Mesendoderm (in vitro differentiated cells): ENCODE results near the gene CCNL2.

ENCODE experiments used
- DNase-seq: peaks from one replicate; pipeline ENCODE4 v3.0.0; 2013
- H2AK5ac ChIP-seq: 2 replicates; pipeline ENCODE4 v1.6.1; 2013; ENCODE audit warnings: low read length, inconsistent platforms
- H2BK120ac ChIP-seq: 2 replicates; pipeline ENCODE4 v1.6.1; 2013; ENCODE audit warnings: low read depth, mild to moderate bottlenecking, low read length, moderate library complexity, mixed read lengths
- H2BK15ac ChIP-seq: replicated peaks from 2 replicates; pipeline ENCODE4 v1.6.1; 2013; ENCODE audit warnings: low read depth, mild to moderate bottlenecking, moderate library complexity
- H2BK5ac ChIP-seq: 2 replicates; pipeline ENCODE4 v1.6.1; 2013; ENCODE audit warnings: low read length, inconsistent platforms
- H3K18ac ChIP-seq: 2 replicates; pipeline ENCODE4 v1.6.1; 2013; ENCODE audit warnings: mild to moderate bottlenecking, low read length, mixed read lengths
- H3K23ac ChIP-seq: one replicate; pipeline ENCODE4 v1.6.1; 2013; ENCODE audit warnings: low read length
- H3K27ac ChIP-seq: 2 replicates; pipeline ENCODE4 v1.5.1; 2013; ENCODE audit warnings: low read depth, mild to moderate bottlenecking, inconsistent platforms, low read length, moderate library complexity
- H3K27me3 ChIP-seq: 2 replicates; pipeline ENCODE4 v1.6.1; 2013; ENCODE audit warnings: low read length, control low read depth, mild to moderate bottlenecking, inconsistent platforms; ENCODE audit not compliant: insufficient read depth, poor library complexity
- H3K36me3 ChIP-seq: 2 replicates; pipeline ENCODE4 v1.6.1; 2013; ENCODE audit warnings: low read length, inconsistent platforms; ENCODE audit not compliant: control insufficient read depth, insufficient read depth
- H3K4ac ChIP-seq: one replicate; pipeline ENCODE4 v1.6.1; 2013; ENCODE audit warnings: low read depth, mild to moderate bottlenecking, low read length, moderate library complexity
- H3K4me1 ChIP-seq: 2 replicates; pipeline ENCODE4 v1.6.1; 2013; ENCODE audit warnings: low read depth, low read length, inconsistent platforms; ENCODE audit not compliant: control insufficient read depth
- H3K4me2 ChIP-seq: 2 replicates; pipeline ENCODE4 v1.6.1; 2013; ENCODE audit warnings: low read length
- H3K4me3 ChIP-seq: 2 replicates; pipeline ENCODE4 v1.5.1; 2013; ENCODE audit warnings: mild to moderate bottlenecking, low read length
- H3K56ac ChIP-seq: one replicate; pipeline ENCODE4 v1.6.1; 2013; ENCODE audit warnings: low read length
- H3K79me1 ChIP-seq: 2 replicates; pipeline ENCODE4 v1.6.1; 2013; ENCODE audit warnings: low read length, inconsistent platforms
- H3K79me2 ChIP-seq: 2 replicates; pipeline ENCODE4 v1.6.1; 2013; ENCODE audit warnings: mild to moderate bottlenecking, low read length; ENCODE audit not compliant: control insufficient read depth, insufficient read depth
- H3K9ac ChIP-seq: 2 replicates; pipeline ENCODE4 v1.6.1; 2013; ENCODE audit warnings: low read length, inconsistent platforms
- H4K5ac ChIP-seq: one replicate; pipeline ENCODE4 v1.6.1; 2013; ENCODE audit warnings: low read length
- H4K8ac ChIP-seq: one replicate; pipeline ENCODE4 v1.6.1; 2013; ENCODE audit warnings: low read depth, mild to moderate bottlenecking, control low read depth, low read length, moderate library complexity
- WGBS: extraction: QIAGEN DNeasy Blood & Tissue Kit; methylation state at CpG from one replicate; pipeline ENCODE4 v1.1.7; 2013; ENCODE audit warnings: low lambda C conversion rate, missing lambda C conversion rate; ENCODE audit not compliant: insufficient coverage; ENCODE audit errors: extremely low coverage; 5-methylcytosine and 5-hydroxymethylcytosine counted together

The CCNL2 gene

GRCh38 chr1:1345384-1345783 lies 53.8 kb downstream of the CCNL2 start:
- H2BK5ac ChIP-seq = no peak overlapping the region
- H3K4me1 ChIP-seq = peaks cover 2% of the 10 kb centered on the region
- peaks cover 13% of the 10 kb centered on the region for H3K79me1 ChIP-seq
- no peak overlapping the region for H2BK120ac ChIP-seq
- H3K4me2 ChIP-seq = no peak overlapping the region
- no peak overlapping the region for H3K4ac ChIP-seq
- no peak overlapping the region for H3K27ac ChIP-seq
- H3K18ac ChIP-seq = no peak overlapping the region
- no peak overlapping the region for H3K56ac ChIP-seq
- H3K27me3 ChIP-seq = no peaks in the 10 kb centered on the region
- H3K79me2 ChIP-seq = peaks cover 16% of the 10 kb centered on the region
- H4K8ac ChIP-seq = no peak overlapping the region
- peaks cover 7% of the 10 kb centered on the region for H3K36me3 ChIP-seq
- H2AK5ac ChIP-seq = no peak overlapping the region
- no peak overlapping the region for H3K9ac ChIP-seq
- no peak overlapping the region for H3K23ac ChIP-seq
- no peak overlapping the region for H2BK15ac ChIP-seq
- no peak overlapping the region for H4K5ac ChIP-seq
- H3K4me3 ChIP-seq = no peak overlapping the region
- DNase-seq = no peak
- WGBS = no CpG with 5 or more reads among the region's 16 CpGs

GRCh38 chr1:1344655-1345361 lies 54.3 kb downstream of the CCNL2 start:
- no peak overlapping the region for H4K5ac ChIP-seq
- no peak overlapping the region for H3K18ac ChIP-seq
- no peak overlapping the region for H3K4me3 ChIP-seq
- no peak overlapping the region for H2BK15ac ChIP-seq
- H3K9ac ChIP-seq = no peak overlapping the region
- DNase-seq = no peak
- no peak overlapping the region for H2BK120ac ChIP-seq
- H3K56ac ChIP-seq = no peak overlapping the region
- no peak overlapping the region for H3K4ac ChIP-seq
- WGBS = no CpG with 5 or more reads among the region's 15 CpGs
- H3K27ac ChIP-seq = no peak overlapping the region
- peaks cover 2% of the 10 kb centered on the region for H3K4me1 ChIP-seq
- H2BK5ac ChIP-seq = no peak overlapping the region
- no peak overlapping the region for H3K4me2 ChIP-seq
- H3K23ac ChIP-seq = no peak overlapping the region
- H4K8ac ChIP-seq = no peak overlapping the region
- H3K36me3 ChIP-seq = peaks cover 7% of the 10 kb centered on the region
- H3K79me1 ChIP-seq = peaks cover 13% of the 10 kb centered on the region
- no peaks in the 10 kb centered on the region for H3K27me3 ChIP-seq
- peaks cover 16% of the 10 kb centered on the region for H3K79me2 ChIP-seq
- H2AK5ac ChIP-seq = no peak overlapping the region

GRCh38 chr1:1343811-1344421 lies 55.2 kb downstream of the CCNL2 start:
- Histone ChIP-seq H2BK5ac (no peak overlapping the region), H3K18ac (no peak overlapping the region), H4K5ac (no peak overlapping the region), H3K4ac (no peak overlapping the region), H3K79me1 (peaks cover 13% of the 10 kb centered on the region), H3K36me3 (peaks cover 7% of the 10 kb centered on the region), H3K23ac (no peak overlapping the region), H2BK15ac (no peak overlapping the region), H3K4me3 (no peak overlapping the region), H2BK120ac (no peak overlapping the region), H3K27me3 (no peaks in the 10 kb centered on the region), H3K79me2 (peaks cover 16% of the 10 kb centered on the region), H3K4me1 (peaks cover 2% of the 10 kb centered on the region), H3K9ac (no peak overlapping the region), H4K8ac (no peak overlapping the region), H2AK5ac (no peak overlapping the region), H3K27ac (no peak overlapping the region), H3K4me2 (no peak overlapping the region), H3K56ac (no peak overlapping the region)
- DNase-seq = no peak
- no CpG with 5 or more reads among the region's 24 CpGs for WGBS

GRCh38 chr1:1342584-1343115 lies 56.5 kb downstream of the CCNL2 start:
- Histone ChIP-seq H3K4me2 (no peak overlapping the region), H3K4ac (no peak overlapping the region), H3K23ac (no peak overlapping the region), H3K27ac (no peak overlapping the region), H3K56ac (no peak overlapping the region), H2BK120ac (no peak overlapping the region), H3K79me1 (peaks cover 13% of the 10 kb centered on the region), H3K79me2 (peaks cover 15% of the 10 kb centered on the region), H3K27me3 (no peaks in the 10 kb centered on the region), H3K9ac (no peak overlapping the region), H4K5ac (no peak overlapping the region), H3K18ac (no peak overlapping the region), H2AK5ac (no peak overlapping the region), H3K4me3 (no peak overlapping the region), H2BK15ac (no peak overlapping the region), H3K36me3 (peaks cover 7% of the 10 kb centered on the region), H2BK5ac (no peak overlapping the region), H4K8ac (no peak overlapping the region), H3K4me1 (peaks cover 1% of the 10 kb centered on the region)
- no CpG with 5 or more reads among the region's 18 CpGs for WGBS
- DNase-seq = no peak

GRCh38 chr1:1342061-1342562 lies 57.0 kb downstream of the CCNL2 start:
- no peak overlapping the region for H2BK120ac ChIP-seq
- no peak overlapping the region for H3K18ac ChIP-seq
- H3K9ac ChIP-seq = no peak overlapping the region
- no peak overlapping the region for H3K27ac ChIP-seq
- peaks cover 11% of the 10 kb centered on the region for H3K79me1 ChIP-seq
- no peak overlapping the region for H4K8ac ChIP-seq
- H3K56ac ChIP-seq = no peak overlapping the region
- no CpG with 5 or more reads among the region's 28 CpGs for WGBS
- no peak overlapping the region for H3K4ac ChIP-seq
- H2BK5ac ChIP-seq = no peak overlapping the region
- no peak overlapping the region for H2BK15ac ChIP-seq
- DNase-seq = no peak
- H3K27me3 ChIP-seq = no peaks in the 10 kb centered on the region
- H4K5ac ChIP-seq = no peak overlapping the region
- H3K4me1 ChIP-seq = no peaks in the 10 kb centered on the region
- peaks cover 12% of the 10 kb centered on the region for H3K79me2 ChIP-seq
- H2AK5ac ChIP-seq = no peak overlapping the region
- H3K36me3 ChIP-seq = peaks cover 7% of the 10 kb centered on the region
- no peak overlapping the region for H3K4me3 ChIP-seq
- no peak overlapping the region for H3K23ac ChIP-seq
- no peak overlapping the region for H3K4me2 ChIP-seq
